Trophoblast cell (in vitro differentiated cells and primary cell): ENCODE data around the gene IRX3.
A peak's percentile ranks its signal among the peaks of the same experiment; 100 is the strongest.

ENCODE experiments used
- DNase-seq, 2 donors: peaks; one replicate each; pipeline ENCODE4 v3.0.0-alpha.2; 2016
- H2AFZ ChIP-seq: 2 replicates; pipeline ENCODE4 v1.6.1; 2013; ENCODE audit warnings: low read length, moderate library complexity, mild to moderate bottlenecking; ENCODE audit not compliant: insufficient read depth, poor library complexity
- H2AK5ac ChIP-seq: 2 replicates; pipeline ENCODE4 v1.6.1; 2013; ENCODE audit warnings: mild to moderate bottlenecking, low read length
- H2BK120ac ChIP-seq: 2 replicates; pipeline ENCODE4 v1.6.1; 2013; ENCODE audit warnings: low read length, mild to moderate bottlenecking, moderate library complexity; ENCODE audit not compliant: insufficient read depth, poor library complexity
- H2BK12ac ChIP-seq: 2 replicates; pipeline ENCODE4 v1.6.1; 2013; ENCODE audit warnings: mild to moderate bottlenecking, low read length, moderate library complexity
- H2BK5ac ChIP-seq: 2 replicates; pipeline ENCODE4 v1.6.1; 2013; ENCODE audit warnings: low read length, low read depth, moderate library complexity, mild to moderate bottlenecking; ENCODE audit not compliant: poor library complexity
- H3K14ac ChIP-seq: 2 replicates; pipeline ENCODE4 v1.6.1; 2013; ENCODE audit warnings: mild to moderate bottlenecking, low read length
- H3K18ac ChIP-seq: 2 replicates; pipeline ENCODE4 v1.6.1; 2013; ENCODE audit warnings: mild to moderate bottlenecking, low read length
- H3K23ac ChIP-seq: 2 replicates; pipeline ENCODE4 v1.6.1; 2013; ENCODE audit warnings: low read length
- H3K27ac ChIP-seq: 2 replicates; pipeline ENCODE4 v1.5.1; 2013; ENCODE audit warnings: low read depth, mild to moderate bottlenecking, inconsistent platforms, low read length, moderate library complexity
- H3K27me3 ChIP-seq: 2 replicates; pipeline ENCODE4 v1.6.1; 2013; ENCODE audit warnings: inconsistent platforms, mild to moderate bottlenecking, low read length, moderate library complexity; ENCODE audit not compliant: insufficient read depth
- H3K36me3 ChIP-seq, 2 experiments: 1 replicate in 1 of 2; 2 replicates in 1 of 2; pipeline ENCODE4 v1.6.1; 2013; ENCODE audit warnings: low read length in 2 of 2, mild to moderate bottlenecking in 2 of 2, moderate library complexity in 1 of 2; ENCODE audit not compliant: insufficient read depth in 2 of 2, control insufficient read depth in 1 of 2
- H3K4ac ChIP-seq: 2 replicates; pipeline ENCODE4 v1.6.1; 2013; ENCODE audit warnings: low read depth, mild to moderate bottlenecking, low read length, moderate library complexity
- H3K4me1 ChIP-seq, 2 experiments: 1 replicate in 1 of 2; 2 replicates in 1 of 2; pipeline ENCODE4 v1.6.1; 2013; ENCODE audit warnings: low read length in 2 of 2, mild to moderate bottlenecking in 2 of 2, moderate library complexity in 1 of 2; ENCODE audit not compliant: insufficient read depth in 2 of 2, control insufficient read depth in 1 of 2
- H3K4me2 ChIP-seq: 2 replicates; pipeline ENCODE4 v1.6.1; 2013; ENCODE audit warnings: inconsistent platforms, mild to moderate bottlenecking, low read length, moderate library complexity
- H3K4me3 ChIP-seq: 2 replicates; pipeline ENCODE4 v1.5.1; 2013; ENCODE audit warnings: mild to moderate bottlenecking, low read depth, low read length, inconsistent platforms
- H3K79me1 ChIP-seq: one replicate; pipeline ENCODE4 v1.6.1; 2013; ENCODE audit warnings: low read length
- H3K79me2 ChIP-seq: 2 replicates; pipeline ENCODE4 v1.6.1; 2013; ENCODE audit warnings: low read length, mild to moderate bottlenecking; ENCODE audit not compliant: control insufficient read depth, insufficient read depth, poor library complexity
- H3K9ac ChIP-seq: 2 replicates; pipeline ENCODE4 v1.6.1; 2013; ENCODE audit warnings: mild to moderate bottlenecking, low read length
- H3K9me3 ChIP-seq: 2 replicates; pipeline ENCODE4 v1.6.1; 2013; ENCODE audit warnings: low read depth, mild to moderate bottlenecking, control low read depth, inconsistent platforms, low read length; ENCODE audit not compliant: insufficient read depth
- H4K12ac ChIP-seq: 2 replicates; pipeline ENCODE4 v1.6.1; 2013; ENCODE audit warnings: low read depth, mild to moderate bottlenecking, low read length, moderate library complexity
- H4K8ac ChIP-seq: 2 replicates; pipeline ENCODE4 v1.6.1; 2013; ENCODE audit warnings: low read depth, mild to moderate bottlenecking, low read length, moderate library complexity
- H4K91ac ChIP-seq: one replicate; pipeline ENCODE4 v1.6.1; 2013; ENCODE audit warnings: low read depth, mild to moderate bottlenecking, low read length, moderate library complexity
- WGBS: extraction: QIAGEN DNeasy Blood & Tissue Kit; methylation state at CpG from one replicate; pipeline ENCODE4 v1.1.7; 2013; ENCODE audit warnings: missing lambda C conversion rate; ENCODE audit not compliant: insufficient read length, insufficient coverage; ENCODE audit errors: extremely low coverage; 5-methylcytosine and 5-hydroxymethylcytosine counted together

IRX3 gene

DNA sequence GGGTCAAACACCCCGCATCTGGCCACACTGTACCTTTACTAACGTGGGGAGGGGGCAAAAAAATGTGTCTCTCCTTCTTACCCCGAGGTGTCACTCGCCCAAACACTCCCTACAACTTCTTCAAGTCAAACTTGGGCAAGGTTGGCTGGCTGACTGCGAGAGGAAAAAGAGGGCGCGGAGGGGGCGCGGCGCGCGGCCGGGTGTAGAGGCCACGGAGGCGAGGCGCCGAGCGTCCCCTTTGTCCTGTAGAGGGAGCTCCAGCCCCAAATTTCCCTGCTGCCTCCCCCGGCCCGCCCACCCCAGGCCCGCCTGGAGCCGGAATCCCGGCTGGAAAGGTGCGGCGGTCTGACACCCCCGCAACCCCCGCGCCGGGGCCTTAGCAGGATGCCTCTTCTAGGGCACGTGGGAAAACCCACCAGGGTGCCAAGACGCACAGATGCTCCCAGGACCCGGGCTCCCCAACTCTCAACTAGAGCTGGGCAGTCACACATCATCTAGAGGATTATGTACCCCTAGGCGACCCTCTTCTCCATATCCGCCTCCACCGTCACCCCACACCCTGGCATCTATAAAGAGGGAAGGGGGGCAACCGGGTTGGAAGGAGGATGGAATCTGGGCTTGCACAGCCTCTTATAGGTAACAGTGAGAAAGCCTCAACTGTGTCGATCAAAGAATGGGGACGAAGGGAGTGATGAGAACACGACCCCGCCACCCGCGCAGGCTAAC, 4.2 kb downstream of the IRX3 start:
- Histone ChIP-seq H3K4me1 (peaks cover 11 to 18% of the 10 kb centered on the region in 2 experiments), H4K91ac (no peak overlapping the region), H3K27ac (no peak overlapping the region), H3K4me3 (no peak overlapping the region), H3K18ac (no peak overlapping the region), H4K12ac (no peak overlapping the region), H3K79me1 (no peaks in the 10 kb centered on the region), H3K27me3 (peaks cover 75% of the 10 kb centered on the region), H2AK5ac (no peak overlapping the region), H2AFZ (peak overlapping the region; percentile 1), H3K23ac (no peak overlapping the region), H3K14ac (no peak overlapping the region), H3K4me2 (peak overlapping the region; percentile 75), H2BK12ac (no peak overlapping the region), H4K8ac (no peak overlapping the region), H2BK120ac (no peak overlapping the region), H3K79me2 (no peaks in the 10 kb centered on the region), H3K9me3 (peaks cover 2% of the 10 kb centered on the region), H3K36me3 (no peaks in the 10 kb centered on the region), H2BK5ac (no peak overlapping the region), H3K9ac (no peak overlapping the region), H3K4ac (no peak overlapping the region)
- WGBS, result no CpG with 5 or more reads among the region's 42 CpGs
- DNase-seq, result peak in 1 of 2 donors; percentile 57

DNA sequence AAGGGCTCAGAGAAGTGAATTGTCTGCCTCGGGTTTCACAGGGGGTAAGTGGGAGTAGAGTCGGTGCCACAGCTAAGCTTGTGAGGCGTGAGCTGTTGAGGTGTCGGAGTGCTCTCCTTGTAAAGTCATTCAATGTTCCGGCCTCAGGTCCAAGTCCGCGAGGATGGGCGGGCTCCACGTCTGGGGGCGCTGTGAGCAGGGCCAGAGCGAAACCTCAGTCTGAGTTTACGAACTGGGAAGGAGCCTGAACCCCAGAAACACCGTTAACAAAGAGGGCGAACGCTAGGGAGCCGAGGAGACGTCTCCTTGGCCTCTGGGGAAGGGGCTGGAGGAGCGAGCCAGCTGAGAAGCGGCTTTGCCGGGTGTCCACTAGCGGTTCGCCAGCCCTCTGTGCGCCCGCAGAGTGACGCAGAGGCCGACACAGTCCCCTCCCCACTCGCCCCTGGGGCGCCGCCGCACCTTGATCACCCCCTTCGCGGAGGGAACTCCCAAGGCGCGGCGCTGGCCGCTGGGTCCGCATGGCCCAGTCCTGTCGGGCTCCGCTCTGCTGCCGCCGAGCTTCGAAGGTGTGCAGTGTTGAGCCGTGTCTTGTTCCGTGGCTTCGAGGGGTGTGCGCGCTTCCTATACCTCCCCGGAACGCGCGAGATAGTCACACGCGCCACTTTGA, 4.9 kb downstream of the IRX3 start:
- H2BK5ac ChIP-seq, result no peak overlapping the region
- H3K27ac ChIP-seq, result no peak overlapping the region
- H3K4ac ChIP-seq, result no peak overlapping the region
- WGBS, result no CpG with 5 or more reads among the region's 53 CpGs
- H3K18ac ChIP-seq, result no peak overlapping the region
- H3K79me1 ChIP-seq, result no peaks in the 10 kb centered on the region
- no peak overlapping the region for H3K14ac ChIP-seq
- peaks cover 8 to 16% of the 10 kb centered on the region in 2 experiments for H3K4me1 ChIP-seq
- H4K8ac ChIP-seq, result no peak overlapping the region
- peak overlapping the region; percentile 75 for H3K4me2 ChIP-seq
- no peak overlapping the region for H2BK12ac ChIP-seq
- H3K27me3 ChIP-seq, result peaks cover 68% of the 10 kb centered on the region
- no peak overlapping the region for H2BK120ac ChIP-seq
- no peak overlapping the region for H4K12ac ChIP-seq
- no peaks in the 10 kb centered on the region for H3K79me2 ChIP-seq
- no peak overlapping the region for H2AK5ac ChIP-seq
- no peak overlapping the region for H4K91ac ChIP-seq
- no peak overlapping the region for H3K9ac ChIP-seq
- no peak overlapping the region for H3K23ac ChIP-seq
- peak overlapping the region; percentile 1 for H2AFZ ChIP-seq
- H3K4me3 ChIP-seq, result peak overlapping the region; percentile 41
- DNase-seq, result peak in 1 of 2 donors; percentile 17
- peaks cover 3% of the 10 kb centered on the region for H3K9me3 ChIP-seq
- no peaks in the 10 kb centered on the region for H3K36me3 ChIP-seq

DNA sequence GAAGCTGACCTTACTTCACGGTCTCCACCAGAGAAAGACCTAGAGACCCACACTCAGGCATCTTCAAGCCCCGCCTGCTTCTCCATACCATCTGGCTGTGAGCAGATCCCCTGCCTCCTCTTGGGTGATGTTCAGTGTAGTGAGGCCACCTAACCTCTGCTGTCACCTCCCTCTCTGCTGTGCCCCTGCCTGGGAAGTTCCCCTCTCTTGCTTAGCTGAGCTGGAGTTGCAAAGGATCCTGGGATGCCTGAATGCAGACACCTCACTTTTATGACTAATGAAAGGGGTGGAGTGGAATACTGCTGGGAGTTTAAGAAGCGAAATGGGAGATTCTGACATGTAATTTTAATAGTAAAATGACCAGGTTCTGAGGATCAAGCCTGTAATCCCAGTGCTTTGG, 5.8 kb downstream of the IRX3 start:
- no peak overlapping the region for H3K23ac ChIP-seq
- H3K79me1 ChIP-seq, result no peaks in the 10 kb centered on the region
- no peak overlapping the region for H4K8ac ChIP-seq
- no peak overlapping the region for H3K27ac ChIP-seq
- H2AFZ ChIP-seq, result no peak overlapping the region
- no peaks in the 10 kb centered on the region for H3K79me2 ChIP-seq
- peaks cover 8 to 10% of the 10 kb centered on the region in 2 experiments for H3K4me1 ChIP-seq
- H3K36me3 ChIP-seq, result no peaks in the 10 kb centered on the region
- H2AK5ac ChIP-seq, result no peak overlapping the region
- H2BK5ac ChIP-seq, result no peak overlapping the region
- H4K12ac ChIP-seq, result no peak overlapping the region
- peaks cover 3% of the 10 kb centered on the region for H3K9me3 ChIP-seq
- H2BK12ac ChIP-seq, result no peak overlapping the region
- WGBS, result no CpG with 5 or more reads among the region's 3 CpGs
- DNase-seq, result no peak
- no peak overlapping the region for H3K14ac ChIP-seq
- no peak overlapping the region for H4K91ac ChIP-seq
- no peak overlapping the region for H3K4me2 ChIP-seq
- peaks cover 58% of the 10 kb centered on the region for H3K27me3 ChIP-seq
- no peak overlapping the region for H3K18ac ChIP-seq
- H3K9ac ChIP-seq, result no peak overlapping the region
- H3K4me3 ChIP-seq, result no peak overlapping the region
- no peak overlapping the region for H3K4ac ChIP-seq
- no peak overlapping the region for H2BK120ac ChIP-seq

DNA sequence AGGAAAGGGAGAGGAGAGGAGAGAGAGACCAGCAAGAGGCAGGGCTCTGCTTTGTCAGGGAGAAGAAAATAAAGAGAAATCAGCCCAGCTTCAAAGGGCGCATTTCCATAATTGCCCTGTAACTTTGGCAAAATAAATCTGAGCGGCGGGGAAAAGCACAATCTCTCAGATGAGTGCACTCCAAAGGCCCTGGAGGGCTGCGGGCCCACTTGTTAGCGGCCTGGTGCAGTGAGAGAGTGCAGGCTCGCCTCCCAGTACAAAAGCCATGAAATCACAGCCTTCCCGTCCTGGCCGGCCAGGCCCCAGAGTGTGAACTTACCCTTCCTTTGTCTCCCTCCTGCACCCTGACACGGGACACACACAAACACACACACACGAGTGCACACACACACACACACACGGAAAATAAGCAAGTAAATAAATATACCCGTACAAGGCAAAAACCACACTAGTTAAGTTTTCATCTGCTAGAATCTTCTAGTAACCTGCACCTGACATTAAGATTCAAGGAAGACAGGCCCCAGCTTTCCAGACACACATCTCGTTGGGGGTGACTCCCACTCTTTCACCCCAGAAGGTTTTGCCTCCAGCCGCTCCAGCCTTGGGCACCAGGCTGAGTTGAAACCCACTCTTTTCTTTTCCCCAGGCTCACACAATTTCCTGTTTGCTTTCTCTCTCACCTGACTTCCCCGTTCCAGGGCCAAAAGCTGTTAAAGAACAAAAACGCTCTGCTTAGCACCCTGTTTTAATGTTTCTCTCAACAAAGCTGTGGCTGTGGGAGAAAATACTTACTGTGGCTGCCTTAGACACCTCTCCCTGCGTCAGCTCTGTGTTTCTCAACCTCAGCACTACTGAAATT, 8.5 kb downstream of the IRX3 start:
- Histone ChIP-seq H3K36me3 (no peaks in the 10 kb centered on the region), H3K9ac (no peak overlapping the region), H4K12ac (no peak overlapping the region), H3K79me1 (no peaks in the 10 kb centered on the region), H2AK5ac (no peak overlapping the region), H3K27me3 (peaks cover 33% of the 10 kb centered on the region), H2BK12ac (no peak overlapping the region), H4K91ac (no peak overlapping the region), H2BK5ac (no peak overlapping the region), H3K4me3 (no peak overlapping the region), H3K4ac (no peak overlapping the region), H2BK120ac (no peak overlapping the region), H4K8ac (no peak overlapping the region), H3K27ac (no peak overlapping the region), H3K23ac (no peak overlapping the region), H3K4me2 (no peak overlapping the region), H3K14ac (no peak overlapping the region), H3K18ac (no peak overlapping the region), H3K4me1 (peaks cover 3 to 7% of the 10 kb centered on the region in 2 experiments), H3K9me3 (peaks cover 3% of the 10 kb centered on the region), H3K79me2 (no peaks in the 10 kb centered on the region), H2AFZ (no peak overlapping the region)
- DNase-seq, result no peak
- WGBS, result no CpG with 5 or more reads among the region's 17 CpGs
